ENCODE results near the gene NMNAT2. TPM values are rescaled to one million over a fixed set of nuclear protein-coding genes. Genes with fewer than 3 reads are reported as not detected.

Gene NMNAT2
- total and polyA plus RNA-seq, 2 of the 13 experiments (the other 11 are each of a cell fraction or from before 2014, with no cell fraction given) = not detected

GRCh38 chr1:183385340-183386144, 32.6 kb downstream of the NMNAT2 start:
- ATAC-seq (no peak), FAIRE-seq (no peak), DNase-seq (ENCODE audit: low spot score) (no peak)
- Histone ChIP-seq H3K4me3 (replicated peaks in 1 of 3; ENCODE audit: insufficient read depth in 1 of 3, low read depth in 2 of 3, low read length in 3 of 3) (no peak overlapping the region), H4K20me1 (ENCODE audit: insufficient read depth, low read length) (no peaks in the 10 kb centered on the region), H3K4me1 (ENCODE audit: insufficient read depth, low read length) (no peaks in the 10 kb centered on the region), H3K9ac (ENCODE audit: insufficient read depth, low read depth, low read length) (no peak overlapping the region), H3K27me3 (ENCODE audit: control insufficient read depth in 1 of 2, insufficient read depth in 2 of 2, low read length in 2 of 2) (no peaks in the 10 kb centered on the region), H3K79me2 (ENCODE audit: insufficient read depth, low read length) (no peaks in the 10 kb centered on the region), H3K27ac (ENCODE audit: extremely low read length, insufficient read depth, low read length) (no peak overlapping the region), H3K9me3 (ENCODE audit: low read length) (no peaks in the 10 kb centered on the region), H3K4me2 (ENCODE audit: low read depth, low read length) (no peak overlapping the region), H3K36me3 (replicated peaks in 1 of 2; ENCODE audit: control insufficient read depth in 1 of 2, insufficient read depth in 2 of 2, low read length in 2 of 2) (no peaks in the 10 kb centered on the region), H2AFZ (ENCODE audit: low read length) (no peak overlapping the region)
- no TSS peak for BruUV-seq (replicated peaks)
- ChIA-PET POLR2A (no interaction called here), CTCF (ENCODE audit: low intra/inter-chr PET ratio, low total read pairs) (no interaction called here)
- TF ChIP-seq RFXAP (CRISPR knock-in tag; IDR thresholded peaks at IDR 0.05; ENCODE audit: borderline replicate concordance) = no peak
- TF ChIP-seq RBAK (CRISPR knock-in tag; IDR thresholded peaks at IDR 0.05) = no peak
- intact Hi-C loops (cut with micrococcal nuclease; ENCODE audit: unreplicated experiment) = no loop called here
- in situ Hi-C loops (cut with HindIII; ENCODE audit: extremely low pct_ligation_motif_present, low pct_unique_long_range_greater_than_20kb) = no loop called here
- WGBS (ENCODE audit: low lambda C conversion rate) = 28% methylated on average over 6 of the region's 6 CpGs

- Histone ChIP-seq H3K4me1 (ENCODE audit: insufficient read depth, low read length) (no peaks in the 10 kb centered on the region; the same call in 1 of the 2 replicates), H4K20me1 (ENCODE audit: insufficient read depth, low read length) (no peaks in the 10 kb centered on the region), H3K4me3 (replicated peaks in 1 of 3; ENCODE audit: insufficient read depth in 1 of 3, low read depth in 2 of 3, low read length in 3 of 3) (no peak overlapping the region), H3K79me2 (ENCODE audit: insufficient read depth, low read length) (no peaks in the 10 kb centered on the region), H3K27ac (ENCODE audit: extremely low read length, insufficient read depth, low read length) (no peak overlapping the region), H3K9me3 (ENCODE audit: low read length) (no peaks in the 10 kb centered on the region), H3K9ac (ENCODE audit: insufficient read depth, low read depth, low read length) (no peak overlapping the region), H3K4me2 (ENCODE audit: low read depth, low read length) (no peak overlapping the region), H3K36me3 (replicated peaks in 1 of 2; ENCODE audit: control insufficient read depth in 1 of 2, insufficient read depth in 2 of 2, low read length in 2 of 2) (no peaks in the 10 kb centered on the region), H2AFZ (ENCODE audit: low read length) (no peak overlapping the region), H3K27me3 (ENCODE audit: control insufficient read depth in 1 of 2, insufficient read depth in 2 of 2, low read length in 2 of 2) (no peaks in the 10 kb centered on the region)
- WGBS (ENCODE audit: low lambda C conversion rate) = 0% methylated on average over 2 of the region's 2 CpGs
- FAIRE-seq (no peak), ATAC-seq (no peak), DNase-seq (ENCODE audit: low spot score) (no peak)
- intact Hi-C loops (cut with micrococcal nuclease; ENCODE audit: unreplicated experiment) = no loop called here
- TF ChIP-seq MTF2 (CRISPR knock-in tag; IDR thresholded peaks at IDR 0.05; ENCODE audit: borderline replicate concordance) (no peak), ZEB1 (IDR thresholded peaks at IDR 0.05; ENCODE audit: insufficient replicate concordance, low read depth) (no peak), IKZF1 (IDR thresholded peaks at IDR 0.05) (no peak), IRF1 (CRISPR knock-in tag; IDR thresholded peaks at IDR 0.05; ENCODE audit: low read depth) (no peak), E2F5 (CRISPR knock-in tag; conservative IDR thresholded peaks at IDR 0.05) (no peak), MYPOP (CRISPR knock-in tag; IDR thresholded peaks at IDR 0.05) (no peak), FOXK2 (IDR thresholded peaks at IDR 0.05) (no peak), CBX5 (CRISPR knock-in tag; IDR thresholded peaks at IDR 0.05; ENCODE audit: borderline replicate concordance) (no peak)
- ChIA-PET POLR2A (no interaction called here), CTCF (ENCODE audit: low intra/inter-chr PET ratio, low total read pairs) (no interaction called here)
- BruUV-seq (replicated peaks) = no TSS peak
- in situ Hi-C loops (cut with HindIII; ENCODE audit: extremely low pct_ligation_motif_present, low pct_unique_long_range_greater_than_20kb) = no loop called here
Observed at GRCh38 chr1:183379951-183380350, 38.2 kb downstream of the NMNAT2 start.

Measured in HepG2 (cell line).